Fibroblast of the conjunctiva (primary cell): Measurements from ENCODE around the gene MOCS1.

Source experiments
- DNase-seq: peaks from one replicate; pipeline ENCODE4 v3.0.0-alpha.2; 2010; ENCODE audit warnings: low read depth

The MOCS1 gene

DNA sequence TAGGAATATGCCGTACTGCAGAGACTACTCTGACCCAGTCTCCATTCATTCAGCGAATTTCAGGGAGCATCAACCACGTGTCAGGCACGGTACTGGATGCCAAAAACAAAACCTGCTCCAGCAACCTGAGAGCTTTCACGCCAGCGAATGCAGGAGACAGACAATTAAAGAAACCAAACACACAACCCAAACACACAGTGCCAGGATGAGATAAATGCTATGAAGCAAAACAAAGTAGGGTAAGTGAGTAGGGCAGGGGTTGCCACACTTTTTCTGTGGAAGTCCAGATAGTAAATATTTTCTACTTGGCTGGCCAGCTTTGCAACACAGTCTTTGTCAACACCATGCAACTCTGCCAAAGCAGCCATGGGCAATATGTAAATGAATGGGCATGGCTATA, 10.0 kb downstream of the MOCS1 start:
- DNase-seq = no peak

GRCh38 chr6:39923861-39924260, 10.4 kb downstream of the MOCS1 start:
- DNase-seq = no peak

DNA sequence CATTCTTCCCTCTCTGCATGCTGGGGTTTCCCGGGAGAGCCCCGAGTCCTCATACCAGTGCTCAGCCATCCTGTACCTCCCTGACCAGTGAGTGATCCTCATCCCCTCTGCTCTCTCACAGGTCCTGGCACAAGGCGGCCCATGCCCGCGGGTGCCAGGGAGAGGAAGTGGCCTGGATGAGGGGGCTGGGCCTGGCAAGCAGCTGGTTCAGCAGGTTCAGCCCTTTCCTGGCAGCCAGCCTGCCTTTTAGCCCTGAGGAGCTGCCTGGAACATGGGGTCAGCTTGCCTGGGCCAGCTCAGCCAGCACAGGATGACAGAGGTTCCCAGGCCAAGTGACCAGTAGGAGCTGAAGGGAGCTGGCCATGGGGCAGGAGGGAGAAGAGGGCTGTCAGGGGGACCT, 10.9 kb downstream of the MOCS1 start:
- DNase-seq = no peak

DNA sequence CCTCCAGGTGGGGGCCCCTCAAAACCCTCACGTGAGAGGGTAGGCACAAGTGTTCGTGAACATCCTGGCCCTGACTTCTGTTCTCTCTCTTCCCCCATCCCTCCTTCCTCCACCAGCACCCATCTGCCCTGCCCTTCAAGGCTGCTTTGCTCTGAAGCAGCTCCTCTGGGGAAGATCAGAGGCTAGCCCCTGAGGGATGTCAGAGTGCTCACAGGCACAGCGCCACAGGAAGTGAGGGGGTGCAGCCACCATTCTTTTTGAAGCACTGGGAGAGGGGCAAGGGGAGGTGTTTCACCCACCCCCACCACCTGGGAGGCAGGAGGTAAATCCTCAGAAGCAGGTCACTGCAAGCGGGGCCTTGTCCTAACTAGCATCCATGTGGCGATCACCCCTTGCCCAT, 11.4 kb downstream of the MOCS1 start:
- no peak for DNase-seq

DNA sequence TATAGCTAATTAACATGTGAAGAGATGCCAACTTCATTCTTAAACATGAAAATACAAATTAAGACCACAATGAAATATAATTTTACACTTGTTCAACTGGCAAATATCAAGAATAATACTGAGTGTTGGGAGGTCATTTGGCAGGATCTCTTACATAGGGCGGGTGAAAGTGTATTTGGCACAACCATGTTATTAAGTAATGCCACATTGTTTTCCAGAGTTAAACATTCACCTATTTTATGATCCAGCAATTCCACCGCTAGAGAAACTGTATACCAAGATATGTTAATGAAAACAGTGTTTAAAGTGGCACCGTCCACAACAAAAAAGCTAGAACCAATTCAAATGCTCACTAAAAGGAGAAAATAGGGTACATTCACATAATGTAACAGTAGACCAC, 14.1 kb downstream of the MOCS1 start:
- no peak for DNase-seq

- no peak for DNase-seq
These were observed 15.4 kb downstream of the MOCS1 start for GRCh38 chr6:39918831-39919230.

- DNase-seq = no peak
These were observed 16.3 kb downstream of the MOCS1 start for GRCh38 chr6:39917981-39918380.

GRCh38 chr6:39917329-39917728, 16.9 kb downstream of the MOCS1 start:
- DNase-seq = no peak

DNA sequence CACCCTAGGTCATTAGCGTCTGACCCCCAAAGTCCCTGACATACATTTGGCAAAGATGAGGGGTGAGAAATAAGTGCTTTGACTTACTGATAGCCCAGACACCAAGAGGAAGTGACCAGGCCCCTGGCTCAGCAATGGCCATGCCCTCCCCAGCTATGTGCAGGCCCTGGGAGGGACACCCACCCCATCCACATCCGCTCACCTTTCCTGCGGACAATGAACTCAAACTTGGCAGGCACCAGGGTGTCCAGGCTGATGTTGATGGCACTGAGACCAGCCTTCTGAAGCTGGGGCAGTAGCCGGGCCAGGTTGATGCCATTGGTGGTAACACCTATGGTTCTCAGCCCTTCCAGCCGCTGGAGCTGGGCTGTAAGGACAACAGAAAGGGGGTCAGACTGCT, 18.4 kb downstream of the MOCS1 start:
- no peak for DNase-seq

GRCh38 chr6:39914239-39914638, 20.0 kb downstream of the MOCS1 start:
- DNase-seq = no peak

DNA sequence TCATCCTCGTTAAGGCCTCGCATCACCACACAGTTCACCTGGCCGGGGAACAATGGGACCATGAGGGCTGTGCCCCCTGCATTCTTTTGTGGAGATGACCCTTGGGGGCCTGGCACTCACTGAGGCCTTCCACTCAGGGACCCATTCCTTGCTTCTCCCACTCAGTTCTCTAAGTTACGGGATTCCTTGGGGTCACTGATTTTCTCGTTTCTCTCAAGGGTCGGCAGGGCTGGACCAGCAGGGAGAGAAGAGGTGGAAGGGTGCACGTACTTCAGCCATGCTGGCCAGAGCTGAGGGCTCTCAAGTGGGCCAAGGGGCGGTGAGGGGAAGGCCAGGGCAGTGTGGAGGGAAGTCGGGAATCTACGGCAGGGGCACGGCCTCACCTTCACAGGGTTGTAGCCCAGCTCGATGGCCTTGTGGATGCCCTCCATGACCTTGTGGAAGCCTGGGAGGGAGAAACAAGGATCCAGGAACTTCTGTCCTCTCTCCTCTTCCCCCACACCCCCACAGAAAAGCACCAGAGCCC, 20.8 kb downstream of the MOCS1 start:
- no peak for DNase-seq

DNA sequence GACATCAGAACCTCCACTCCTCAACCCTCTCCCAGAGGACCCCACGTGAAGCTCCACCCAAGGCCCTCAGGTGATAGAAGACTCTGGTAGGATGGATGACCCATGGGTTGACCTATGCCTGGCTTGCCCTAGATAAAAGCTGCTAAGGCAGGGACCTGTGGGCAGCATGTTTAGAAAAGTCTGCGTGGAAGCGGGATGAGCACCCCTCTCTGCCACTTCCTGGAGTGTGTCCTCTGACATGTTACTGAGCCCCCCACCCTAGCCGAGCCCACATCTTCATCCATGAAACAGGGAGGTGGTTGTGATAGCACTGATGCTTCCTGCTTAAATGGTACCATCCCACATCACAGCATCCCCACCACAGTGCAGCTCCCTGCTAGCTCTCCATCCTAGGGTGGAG, 21.8 kb downstream of the MOCS1 start:
- no peak for DNase-seq

DNA sequence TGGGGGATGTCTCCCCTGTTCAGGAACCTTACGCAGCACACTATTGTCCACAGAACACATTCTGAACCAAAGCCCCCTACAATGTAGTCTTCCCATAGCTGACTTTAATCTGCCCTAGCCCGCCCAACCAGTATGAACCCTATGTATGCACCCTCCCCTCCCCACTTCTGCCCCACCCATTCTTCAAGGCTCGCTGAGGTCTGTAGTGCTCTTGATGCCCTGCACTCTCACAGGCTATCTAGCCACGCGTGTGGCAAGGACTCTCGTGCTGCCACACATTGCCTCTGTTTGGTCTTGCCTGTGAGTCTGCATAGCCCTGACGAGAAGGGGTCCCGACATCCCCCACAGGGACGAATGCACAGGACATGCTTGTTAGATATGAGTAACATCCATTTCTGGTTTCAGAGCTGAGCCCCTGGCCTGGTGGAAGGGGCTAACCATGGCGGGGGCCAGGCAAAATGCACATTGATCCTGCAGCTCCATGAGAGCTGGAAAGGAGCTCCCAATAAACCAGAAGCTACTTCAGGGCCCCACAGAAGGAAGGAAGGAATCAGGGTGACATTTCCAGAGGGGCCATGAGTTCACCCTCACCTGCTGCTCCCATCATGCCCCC, 22.6 kb downstream of the MOCS1 start:
- DNase-seq = no peak

- no peak for DNase-seq
These were observed 23.5 kb downstream of the MOCS1 start for GRCh38 chr6:39910744-39911143.

GRCh38 chr6:39910164-39910563, 24.1 kb downstream of the MOCS1 start:
- no peak for DNase-seq

DNA sequence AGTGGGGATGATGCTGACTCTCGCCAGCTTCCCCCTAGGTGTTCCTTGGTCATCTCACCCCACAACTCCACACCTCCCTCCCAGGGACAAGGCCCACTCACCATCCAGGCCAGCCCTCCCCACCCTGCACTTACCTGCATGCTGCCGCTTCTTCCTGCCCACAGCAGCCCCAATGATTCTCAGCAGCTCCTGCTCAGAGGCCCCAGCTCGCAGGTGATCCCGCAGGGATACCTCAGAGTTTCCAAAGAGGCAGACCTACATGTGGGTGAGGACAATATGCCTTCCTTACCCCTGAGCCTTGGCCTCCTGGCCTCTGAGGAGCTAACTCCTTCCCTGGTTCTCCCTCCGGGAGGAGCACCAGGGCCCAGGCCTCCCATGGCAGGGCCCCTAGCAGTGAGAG, 24.6 kb downstream of the MOCS1 start:
- no peak for DNase-seq

GRCh38 chr6:39908838-39909583, 25.3 kb downstream of the MOCS1 start:
- DNase-seq = no peak

GRCh38 chr6:39907871-39908575, 26.2 kb downstream of the MOCS1 start:
- no peak for DNase-seq

GRCh38 chr6:39906318-39906761, 27.9 kb downstream of the MOCS1 start:
- DNase-seq = no peak

GRCh38 chr6:39905640-39905975, 28.7 kb downstream of the MOCS1 start:
- no peak for DNase-seq

DNA sequence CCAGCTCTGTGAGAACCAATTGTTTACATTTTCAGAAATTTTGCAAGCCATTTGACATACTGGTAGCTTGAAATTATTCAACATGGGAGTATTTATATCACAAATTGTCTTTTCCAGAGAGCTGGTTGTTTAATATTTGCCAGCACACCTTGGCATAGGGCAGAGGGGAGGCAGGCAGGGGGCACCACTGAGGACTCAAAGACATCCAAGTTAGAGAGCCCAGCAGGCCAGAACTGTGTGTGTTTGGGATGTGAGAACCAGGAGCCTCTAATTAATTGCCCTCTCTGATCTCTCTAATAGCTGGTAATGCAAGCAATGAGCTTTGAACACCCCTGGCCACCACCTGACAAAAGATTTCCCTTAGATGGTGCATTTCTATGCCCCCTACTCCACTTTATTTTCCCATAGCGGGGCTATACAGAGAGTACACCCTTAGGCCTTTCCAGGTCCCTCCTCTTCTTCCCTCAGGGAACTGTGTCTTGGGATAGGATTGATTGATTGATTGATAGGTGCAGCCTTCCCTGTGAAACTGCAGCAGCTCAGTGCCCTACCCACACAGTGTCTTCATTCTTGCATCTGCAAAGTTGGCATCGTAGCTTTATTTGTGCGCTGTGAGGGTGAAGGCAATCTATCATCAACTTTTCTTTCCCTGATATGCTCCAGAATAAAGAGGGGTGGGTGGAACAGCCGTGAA, 29.2 kb downstream of the MOCS1 start:
- no peak for DNase-seq

DNA sequence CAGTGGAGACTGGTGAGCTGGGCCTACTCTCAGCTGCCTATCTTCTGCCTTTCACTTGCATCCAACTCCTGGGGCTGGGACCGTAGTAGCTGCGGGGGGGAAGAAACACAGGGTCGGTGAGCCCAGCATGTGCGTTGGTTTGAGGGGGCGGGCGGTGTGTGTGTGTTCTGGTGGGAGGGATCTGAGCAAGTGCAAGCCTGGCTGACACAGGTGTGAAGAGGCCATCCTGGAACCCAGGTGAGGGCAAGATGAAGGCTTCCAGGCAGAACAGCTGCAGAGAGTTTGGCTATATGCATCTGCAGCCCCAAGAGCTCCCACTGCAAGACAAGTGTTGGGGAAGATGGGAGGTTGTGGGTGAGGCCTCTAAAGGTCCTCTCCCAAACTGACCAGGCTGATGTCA, 30.6 kb downstream of the MOCS1 start:
- DNase-seq = no peak
